Measurements from ENCODE around the gene ZNF236. TPM values are rescaled to one million over a fixed set of nuclear protein-coding genes. Genes with fewer than 3 reads are reported as not detected.
"Not testable (repeated sequence)": the region's sequence is repeated elsewhere in the genome, so short reads cannot be mapped to it uniquely, and the experiment has no call there.

ZNF236 gene
- polyA plus RNA-seq, 2 of the 4 experiments (the other 2 are of a cell fraction) = 2.6 to 7.8 TPM

- TF ChIP-seq RARB (CRISPR knock-in tag; IDR thresholded peaks at IDR 0.05) = no peak
Observed at GRCh38 chr18:77017355-77017754, 195.0 kb downstream of the ZNF236 start (continued).

GRCh38 chr18:77018650-77019049 lies 196.3 kb downstream of the ZNF236 start:
- CTCF ChIA-PET; FAIRE-seq; H3K9me3 ChIP-seq; H3K4me2 ChIP-seq; H3K27ac ChIP-seq; POLR2A ChIA-PET; ATAC-seq; H3K4me1 ChIP-seq; H3K4me3 ChIP-seq; DNase-seq (ENCODE audit: low read depth in 1 of 2, low spot score in 1 of 2): not testable (repeated sequence)

- ATAC-seq = no peak
- ChIA-PET POLR2A (no interaction called here), CTCF (interaction anchor here (1.2 kb wide), 1 partner anchor 8 kb away, joined by 3 read pairs; no protein-coding TSS in a partner anchor)
- TF ChIP-seq RAD21 (conservative IDR thresholded peaks at IDR 0.05 in 1 of 2, IDR thresholded peaks at IDR 0.05 in 1 of 2) (no peak), HMGXB4 (CRISPR knock-in tag; IDR thresholded peaks at IDR 0.05; ENCODE audit: borderline replicate concordance) (no peak), HDAC2 (IDR thresholded peaks at IDR 0.05) (no peak), TP53 (CRISPR knock-in tag; IDR thresholded peaks at IDR 0.05) (no peak), RNF2 (IDR thresholded peaks at IDR 0.05; ENCODE audit: borderline replicate concordance, low read depth) (no peak), MAZ (IDR thresholded peaks at IDR 0.05; ENCODE audit: borderline replicate concordance, low read depth, low read length) (no peak), RCOR1 (IDR thresholded peaks at IDR 0.05; ENCODE audit: low read depth, low read length) (no peak), HOXA7 (CRISPR knock-in tag; IDR thresholded peaks at IDR 0.05) (no peak), REST (IDR thresholded peaks at IDR 0.05) (no peak)
- 89% methylated on average over 6 of the region's 9 CpGs for WGBS (ENCODE audit: missing lambda C conversion rate)
- no peaks in the 10 kb centered on the region for H3K4me1 ChIP-seq
- no peaks in the 10 kb centered on the region for H3K9me3 ChIP-seq
- no peak overlapping the region for H3K4me3 ChIP-seq
- H3K4me2 ChIP-seq = no peak overlapping the region
- FAIRE-seq = no peak
- H3K27ac ChIP-seq = no peak overlapping the region
- no peak for DNase-seq (ENCODE audit: low read depth in 1 of 2, low spot score in 1 of 2)
Observed at GRCh38 chr18:77019641-77020040, 197.3 kb downstream of the ZNF236 start.

Small RNA genes lying within 50 kb of the gene (small RNA-seq; reads per million reads assigned to genes)
- gene RF00017 (0 reads per million in 6 experiments), gene RNU6-346P (0 to 15.1 (median 2.7) reads per million in 6 experiments)

Data from A549 (cell line).